ENCODE measurements around the gene UST. TPM values are rescaled to one million over a fixed set of nuclear protein-coding genes. Genes with fewer than 3 reads are reported as not detected.

The UST gene
- total and polyA plus RNA-seq, 9 of the 15 experiments (the other 6 are each of a cell fraction or from before 2014, with no cell fraction given) = 0.04 to 0.10 TPM; not detected in 7

DNA sequence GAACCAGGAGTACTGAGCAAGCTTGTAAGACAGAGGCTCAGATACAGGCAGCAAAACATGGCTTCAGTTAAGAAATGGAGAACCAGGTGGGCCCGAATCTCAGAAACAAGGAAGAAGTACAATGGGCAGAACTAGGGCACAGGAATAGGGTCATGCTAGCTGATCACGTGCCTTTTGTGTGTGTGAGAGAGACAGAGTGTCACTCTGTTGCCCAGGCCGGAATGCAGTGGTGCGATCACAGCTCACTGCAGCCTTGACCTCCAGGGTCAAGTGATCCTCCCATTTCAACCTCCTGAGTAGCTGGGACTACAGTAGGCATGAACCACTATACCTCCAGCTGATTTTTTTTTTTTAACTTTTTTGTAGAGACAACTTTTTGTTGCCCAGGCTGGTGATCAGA, 257.8 kb downstream of the UST start:
- Histone ChIP-seq H3K27ac (ENCODE audit: extremely low read depth, low read depth, low read length) (no peak overlapping the region), H3K9me1 (ENCODE audit: control insufficient read depth, insufficient read depth, low read length) (no peaks in the 10 kb centered on the region), H3K9me3 (replicated peaks; ENCODE audit: control insufficient read depth, insufficient read depth, low read depth, low read length) (no peaks in the 10 kb centered on the region), H4K20me1 (replicated peaks; ENCODE audit: control insufficient read depth, insufficient read depth, low read length) (no peaks in the 10 kb centered on the region), H3K79me2 (ENCODE audit: control insufficient read depth, insufficient read depth, low read length) (no peaks in the 10 kb centered on the region), H3K27me3 (ENCODE audit: control insufficient read depth in 2 of 2, insufficient read depth in 2 of 2, low read length in 2 of 2) (no peaks in the 10 kb centered on the region; a peak in 1 of 5 replicates), H3K9ac (ENCODE audit: insufficient read depth in 1 of 2, low read depth in 2 of 2, low read length in 2 of 2) (no peak overlapping the region), H3K4me3 (no peak overlapping the region), H2AFZ (ENCODE audit: low read depth, low read length) (no peak overlapping the region), H3K4me1 (replicated peaks in 1 of 2; ENCODE audit: control insufficient read depth in 2 of 2, insufficient read depth in 2 of 2, low read length in 2 of 2) (no peaks in the 10 kb centered on the region), H3K36me3 (ENCODE audit: control insufficient read depth, insufficient read depth, low read length) (no peaks in the 10 kb centered on the region), H3K4me2 (ENCODE audit: insufficient read depth, low read length) (no peak overlapping the region)
- 0% methylated on average over 4 of the region's 4 CpGs for WGBS (ENCODE audit: insufficient coverage, low coverage, missing lambda C conversion rate)
- CTCF ChIA-PET (ENCODE audit: low intra/inter-chr PET ratio) = no interaction called here
- ATAC-seq (no peak), DNase-seq (ENCODE audit: extremely low read depth in 1 of 4, low spot score in 3 of 4) (no peak), FAIRE-seq (no peak)
- in situ Hi-C loops (cut with MboI) (no loop called here), intact Hi-C loops (cut with micrococcal nuclease) (no loop called here)
- no TSS peak for BruUV-seq (replicated peaks)
- POLR2A ChIA-PET = no interaction called here
- TF ChIP-seq ZNF133 (CRISPR knock-in tag; IDR thresholded peaks at IDR 0.05) = no peak
- no peak for TF ChIP-seq BACH1 (tag; IDR thresholded peaks at IDR 0.05)
- TF ChIP-seq HNRNPUL1 (IDR thresholded peaks at IDR 0.05; ENCODE audit: low read length) = no peak
- TF ChIP-seq ZNF174 (CRISPR knock-in tag; IDR thresholded peaks at IDR 0.05) = no peak
- TF ChIP-seq RFX5 (IDR thresholded peaks at IDR 0.05; ENCODE audit: low read depth, low read length) = no peak
- no peak for TF ChIP-seq NELFE (IDR thresholded peaks at IDR 0.05; ENCODE audit: insufficient read depth, insufficient read length)
- no peak for TF ChIP-seq EP400 (IDR thresholded peaks at IDR 0.05)
- no peak for TF ChIP-seq ARID3B (CRISPR knock-in tag; IDR thresholded peaks at IDR 0.05; ENCODE audit: borderline replicate concordance)
- TF ChIP-seq, protein P1, sequence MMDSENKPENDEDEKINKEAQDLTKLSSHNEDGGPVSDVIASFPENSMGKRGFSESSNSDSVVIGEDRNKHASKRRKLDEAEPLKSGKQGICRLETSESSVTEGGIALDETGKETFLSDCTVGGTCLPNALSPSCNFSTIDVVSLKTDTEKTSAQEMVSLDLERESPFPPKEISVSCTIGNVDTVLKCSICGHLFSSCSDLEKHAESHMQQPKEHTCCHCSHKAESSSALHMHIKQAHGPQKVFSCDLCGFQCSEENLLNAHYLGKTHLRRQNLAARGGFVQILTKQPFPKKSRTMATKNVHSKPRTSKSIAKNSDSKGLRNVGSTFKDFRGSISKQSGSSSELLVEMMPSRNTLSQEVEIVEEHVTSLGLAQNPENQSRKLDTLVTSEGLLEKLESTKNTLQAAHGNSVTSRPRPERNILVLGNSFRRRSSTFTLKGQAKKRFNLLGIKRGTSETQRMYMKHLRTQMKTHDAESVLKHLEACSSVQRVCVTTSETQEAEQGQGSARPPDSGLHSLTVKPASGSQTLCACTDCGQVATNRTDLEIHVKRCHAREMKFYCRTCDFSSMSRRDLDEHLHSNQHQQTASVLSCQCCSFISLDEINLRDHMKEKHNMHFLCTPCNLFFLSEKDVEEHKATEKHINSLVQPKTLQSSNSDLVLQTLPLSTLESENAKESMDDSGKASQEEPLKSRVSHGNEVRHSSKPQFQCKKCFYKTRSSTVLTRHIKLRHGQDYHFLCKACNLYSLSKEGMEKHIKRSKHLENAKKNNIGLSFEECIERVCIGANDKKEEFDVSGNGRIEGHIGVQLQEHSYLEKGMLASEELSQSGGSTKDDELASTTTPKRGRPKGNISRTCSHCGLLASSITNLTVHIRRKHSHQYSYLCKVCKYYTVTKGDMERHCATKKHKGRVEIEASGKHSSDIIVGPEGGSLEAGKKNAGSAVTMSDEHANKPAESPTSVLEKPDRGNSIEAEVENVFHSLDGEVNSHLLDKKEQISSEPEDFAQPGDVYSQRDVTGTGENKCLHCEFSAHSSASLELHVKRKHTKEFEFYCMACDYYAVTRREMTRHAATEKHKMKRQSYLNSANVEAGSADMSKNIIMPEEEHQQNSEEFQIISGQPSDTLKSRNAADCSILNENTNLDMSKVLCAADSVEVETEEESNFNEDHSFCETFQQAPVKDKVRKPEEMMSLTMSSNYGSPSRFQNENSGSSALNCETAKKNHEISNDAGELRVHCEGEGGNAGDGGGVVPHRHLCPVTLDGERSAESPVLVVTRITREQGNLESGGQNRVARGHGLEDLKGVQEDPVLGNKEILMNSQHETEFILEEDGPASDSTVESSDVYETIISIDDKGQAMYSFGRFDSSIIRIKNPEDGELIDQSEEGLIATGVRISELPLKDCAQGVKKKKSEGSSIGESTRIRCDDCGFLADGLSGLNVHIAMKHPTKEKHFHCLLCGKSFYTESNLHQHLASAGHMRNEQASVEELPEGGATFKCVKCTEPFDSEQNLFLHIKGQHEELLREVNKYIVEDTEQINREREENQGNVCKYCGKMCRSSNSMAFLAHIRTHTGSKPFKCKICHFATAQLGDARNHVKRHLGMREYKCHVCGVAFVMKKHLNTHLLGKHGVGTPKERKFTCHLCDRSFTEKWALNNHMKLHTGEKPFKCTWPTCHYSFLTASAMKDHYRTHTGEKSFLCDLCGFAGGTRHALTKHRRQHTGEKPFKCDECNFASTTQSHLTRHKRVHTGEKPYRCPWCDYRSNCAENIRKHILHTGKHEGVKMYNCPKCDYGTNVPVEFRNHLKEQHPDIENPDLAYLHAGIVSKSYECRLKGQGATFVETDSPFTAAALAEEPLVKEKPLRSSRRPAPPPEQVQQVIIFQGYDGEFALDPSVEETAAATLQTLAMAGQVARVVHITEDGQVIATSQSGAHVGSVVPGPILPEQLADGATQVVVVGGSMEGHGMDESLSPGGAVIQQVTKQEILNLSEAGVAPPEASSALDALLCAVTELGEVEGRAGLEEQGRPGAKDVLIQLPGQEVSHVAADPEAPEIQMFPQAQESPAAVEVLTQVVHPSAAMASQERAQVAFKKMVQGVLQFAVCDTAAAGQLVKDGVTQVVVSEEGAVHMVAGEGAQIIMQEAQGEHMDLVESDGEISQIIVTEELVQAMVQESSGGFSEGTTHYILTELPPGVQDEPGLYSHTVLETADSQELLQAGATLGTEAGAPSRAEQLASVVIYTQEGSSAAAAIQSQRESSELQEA (IDR thresholded peaks at IDR 0.05; ENCODE audit: low read depth) = no peak
- TF ChIP-seq BCL6 (CRISPR knock-in tag; IDR thresholded peaks at IDR 0.05) = no peak
- TF ChIP-seq RBM39 (optimal IDR thresholded peaks at IDR 0.05; ENCODE audit: low read depth, low read length) = no peak
- TF ChIP-seq GTF3C2 (IDR thresholded peaks at IDR 0.05; ENCODE audit: borderline replicate concordance, extremely low read depth, insufficient read length) = no peak
